Neural cell (in vitro differentiated cells): ENCODE results near the gene ZC3H12A. TPM values are rescaled to one million over a fixed set of nuclear protein-coding genes. Genes with fewer than 3 reads are reported as not detected.

ENCODE experiments used
- H2AFZ ChIP-seq: fragments of 200-600, 300-800 bp; sonication (generic), shearing (Covaris generic); 2 replicates; pipeline ENCODE4 v1.6.0; 2014; ENCODE audit warnings: low read depth, mild to moderate bottlenecking, antibody characterized with exemption, low read length, moderate library complexity
- H3F3A ChIP-seq: fragments of 200-600 bp; shearing (Covaris generic); 2 replicates; pipeline ENCODE4 v1.6.1; 2016; ENCODE audit warnings: mild to moderate bottlenecking, moderate library complexity, mixed read lengths, antibody characterized with exemption, low read length; ENCODE audit not compliant: insufficient read depth, poor library complexity, severe bottlenecking
- H3K27ac ChIP-seq: fragments of 200-600, 300-800 bp; sonication (generic), shearing (Covaris generic); 2 replicates; pipeline ENCODE4 v1.5.1; 2014; ENCODE audit warnings: mild to moderate bottlenecking, low read length, moderate library complexity
- H3K27me3 ChIP-seq: fragments of 300-800, 200-600 bp; sonication (generic), shearing (Covaris generic); 2 replicates; pipeline ENCODE4 v1.6.0; 2014; ENCODE audit warnings: mild to moderate bottlenecking, low read depth, low read length, moderate library complexity; ENCODE audit not compliant: insufficient read depth
- H3K36me3 ChIP-seq: fragments of 300-800, 200-600 bp; sonication (generic), shearing (Covaris generic); 2 replicates; pipeline ENCODE4 v1.5.1; 2014; ENCODE audit warnings: mild to moderate bottlenecking, antibody characterized with exemption, low read length, moderate library complexity; ENCODE audit not compliant: insufficient read depth
- H3K4me2 ChIP-seq: fragments of 300-800, 200-600 bp; sonication (generic), shearing (Covaris generic); 2 replicates; pipeline ENCODE4 v1.6.0; 2014; ENCODE audit warnings: mild to moderate bottlenecking, low read length
- H3K4me3 ChIP-seq: fragments of 300-800, 200-600 bp; sonication (generic), shearing (Covaris generic); 2 replicates; pipeline ENCODE4 v1.5.1; 2014; ENCODE audit warnings: mild to moderate bottlenecking, low read length, moderate library complexity
- H3K79me2 ChIP-seq: fragments of 200-600 bp; shearing (Covaris generic); replicated peaks from 2 replicates; pipeline ENCODE4 v1.6.0; 2014; ENCODE audit warnings: mild to moderate bottlenecking, low read length, moderate library complexity; ENCODE audit not compliant: insufficient read depth
- H3K9ac ChIP-seq: fragments of 300-800, 200-600 bp; sonication (generic), shearing (Covaris generic); 2 replicates; pipeline ENCODE4 v1.6.1; 2016; ENCODE audit warnings: mild to moderate bottlenecking, low read length, mixed read lengths
- H3K9me2 ChIP-seq: fragments of 200-600 bp; shearing (Covaris generic); 2 replicates; pipeline ENCODE4 v1.6.1; 2016; ENCODE audit warnings: mild to moderate bottlenecking, low read length, mixed read lengths; ENCODE audit not compliant: insufficient read depth
- H3K9me3 ChIP-seq: fragments of 200-600, 300-800 bp; sonication (generic), shearing (Covaris generic); 2 replicates; pipeline ENCODE4 v1.6.1; 2016; ENCODE audit warnings: mild to moderate bottlenecking, mixed run types, low read length, moderate library complexity, mixed read lengths
- H4K20me1 ChIP-seq: fragments of 200-600 bp; shearing (Covaris generic); 2 replicates; pipeline ENCODE4 v1.6.1; 2016; ENCODE audit warnings: mild to moderate bottlenecking, mixed run types; ENCODE audit not compliant: insufficient read depth
- CTCF ChIP-seq: fragments of 450-650 bp; IDR thresholded peaks from 2 replicates; pipeline ENCODE4 v1.5.1; 2014; ENCODE audit warnings: antibody characterized with exemption, mild to moderate bottlenecking, moderate library complexity; ENCODE audit not compliant: poor library complexity, severe bottlenecking
- EP300 ChIP-seq: fragments of 450-650 bp; conservative IDR thresholded peaks from 2 replicates; pipeline ENCODE4 v1.6.1; 2014; ENCODE audit warnings: antibody characterized with exemption, mild to moderate bottlenecking, moderate library complexity; ENCODE audit not compliant: poor library complexity, severe bottlenecking
- EZH2 ChIP-seq: fragments of 200-600, 300-800 bp; shearing (Covaris generic), sonication (generic); IDR thresholded peaks from 2 replicates; pipeline ENCODE4 v1.6.1; 2014; ENCODE audit warnings: antibody characterized with exemption, low read length, borderline replicate concordance, mild to moderate bottlenecking; ENCODE audit not compliant: insufficient read depth, poor library complexity, severe bottlenecking
- MXI1 ChIP-seq: fragments of 450-650 bp; conservative IDR thresholded peaks from 2 replicates; pipeline ENCODE4 v1.6.1; 2014; ENCODE audit warnings: antibody characterized with exemption, mild to moderate bottlenecking; ENCODE audit not compliant: poor library complexity, severe bottlenecking
- POLR2AphosphoS5 ChIP-seq: IDR thresholded peaks from 2 replicates; pipeline ENCODE4 v1.6.1; 2012
- RAD21 ChIP-seq: fragments of 450-650 bp; conservative IDR thresholded peaks from 2 replicates; pipeline ENCODE4 v1.6.1; 2014; ENCODE audit warnings: antibody characterized with exemption, mild to moderate bottlenecking, moderate library complexity
- REST ChIP-seq: IDR thresholded peaks from 2 replicates; pipeline ENCODE4 v1.6.1; 2012; ENCODE audit warnings: borderline replicate concordance
- SMC3 ChIP-seq: fragments of 450-650 bp; conservative IDR thresholded peaks from 2 replicates; pipeline ENCODE4 v1.6.1; 2014; ENCODE audit warnings: antibody characterized with exemption, mild to moderate bottlenecking, moderate library complexity; ENCODE audit not compliant: poor library complexity
- TAF1 ChIP-seq: IDR thresholded peaks from 2 replicates; pipeline ENCODE4 v1.6.1; 2012; ENCODE audit warnings: low read depth
- polyA plus RNA-seq: library from polyadenylated mRNA; depleted of rRNA; stranded (reverse); fragments of >200 nt; gene quantifications from 2 replicates; pipeline ENCODE4 v1.2.3, GENCODE V29; 2014

Gene ZC3H12A
- polyA plus RNA-seq, 1 donor from 2014 or later = not detected

- Histone ChIP-seq H3K36me3 (peaks cover 13% of the 10 kb centered on the region), H4K20me1 (no peaks in the 10 kb centered on the region), H3F3A (peaks cover 3% of the 10 kb centered on the region), H3K27ac (no peak overlapping the region), H3K4me2 (no peak overlapping the region), H3K9me3 (no peaks in the 10 kb centered on the region), H3K9ac (no peak overlapping the region), H2AFZ (no peak overlapping the region), H3K79me2 (peaks cover 34% of the 10 kb centered on the region), H3K9me2 (no peaks in the 10 kb centered on the region), H3K27me3 (no peaks in the 10 kb centered on the region), H3K4me3 (no peak overlapping the region)
- TF ChIP-seq TAF1 (no peak), MXI1 (no peak), EP300 (no peak), EZH2 (no peak), SMC3 (no peak), REST (no peak), CTCF (no peak), POLR2AphosphoS5 (no peak)
Measured at GRCh38 chr1:37509181-37509580, 34.8 kb downstream of the ZC3H12A start.

- TF ChIP-seq EP300 (no peak), CTCF (no peak), REST (no peak), POLR2AphosphoS5 (peak; percentile 41), RAD21 (peak; percentile 43), SMC3 (no peak), MXI1 (no peak), TAF1 (no peak), EZH2 (no peak)
- peak overlapping the region; percentile 62 for H2AFZ ChIP-seq
- no peaks in the 10 kb centered on the region for H3K9me2 ChIP-seq
- peaks cover 3% of the 10 kb centered on the region for H3F3A ChIP-seq
- peak overlapping the region; percentile 76 for H3K4me3 ChIP-seq
- H3K9me3 ChIP-seq = no peaks in the 10 kb centered on the region
- H3K79me2 ChIP-seq = peaks cover 34% of the 10 kb centered on the region
- H3K9ac ChIP-seq = peak overlapping the region; percentile 89
- H4K20me1 ChIP-seq = no peaks in the 10 kb centered on the region
- peak overlapping the region; percentile 17 for H3K4me2 ChIP-seq
- no peaks in the 10 kb centered on the region for H3K27me3 ChIP-seq
- peak overlapping the region; percentile 95 for H3K27ac ChIP-seq
- peaks cover 6% of the 10 kb centered on the region for H3K36me3 ChIP-seq
Measured at GRCh38 chr1:37513795-37514349, 39.5 kb downstream of the ZC3H12A start.
